Measurements from ENCODE around the gene EDDM3A. TPM values are rescaled to one million over a fixed set of nuclear protein-coding genes. Genes with fewer than 3 reads are reported as not detected.
"Not testable (repeated sequence)": the region's sequence is repeated elsewhere in the genome, so short reads cannot be mapped to it uniquely, and the experiment has no call there.

EDDM3A gene
- polyA plus RNA-seq, 1 of the 3 experiments (the other 2 are of a cell fraction), result not detected

DNA sequence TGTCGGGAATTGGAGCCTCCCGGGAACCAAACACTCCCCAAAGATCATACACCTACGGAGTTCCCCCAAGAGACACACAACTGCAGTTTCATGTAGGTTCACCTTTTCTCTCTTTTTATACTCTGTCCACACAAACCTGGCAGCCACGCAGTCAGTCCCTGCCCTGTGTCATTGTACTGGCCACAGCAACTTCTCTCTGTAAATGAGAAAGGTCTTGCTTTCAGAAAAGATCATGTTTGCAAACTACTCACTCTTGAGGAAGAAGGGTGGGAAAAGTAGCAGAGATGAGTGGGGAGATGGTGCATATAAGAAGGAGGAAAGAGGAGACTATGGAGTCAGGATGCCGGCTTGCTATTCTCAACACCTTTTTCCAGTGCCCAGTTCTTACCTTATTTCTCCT lies 46.8 kb upstream of the EDDM3A start:
- 13% methylated on average over 5 of the region's 5 CpGs for WGBS (ENCODE audit: low lambda C conversion rate)
- no peak overlapping the region for H3K9ac ChIP-seq
- no peaks in the 10 kb centered on the region for H3K4me1 ChIP-seq (ENCODE audit: control insufficient read depth in 1 of 2, insufficient read depth in 2 of 2, low read depth in 1 of 2, low read length in 1 of 2)
- peaks cover 3% of the 10 kb centered on the region for H3F3A ChIP-seq (replicated peaks; ENCODE audit: insufficient read depth)
- ChIA-PET POLR2A (no interaction called here), CTCF (interaction anchor here (0.6 to 2.6 kb wide), 5 partner anchors 9 to 273 kb away, joined by 3 to 15 read pairs (median 4); no protein-coding TSS in a partner anchor)
- no peak overlapping the region for H2AFZ ChIP-seq (ENCODE audit: low read depth)
- H3K79me2 ChIP-seq (ENCODE audit: insufficient read depth), result no peaks in the 10 kb centered on the region
- H3K9me2 ChIP-seq, result no peaks in the 10 kb centered on the region
- peaks cover 7% of the 10 kb centered on the region; the same call in 1 of the 2 replicates for H3K27me3 ChIP-seq (ENCODE audit: insufficient read depth)
- no peaks in the 10 kb centered on the region for H4K20me1 ChIP-seq (ENCODE audit: insufficient read depth)
- no peak for DNase-seq
- H3K36me3 ChIP-seq (replicated peaks in 1 of 2; ENCODE audit: control insufficient read depth in 1 of 2, insufficient read depth in 2 of 2, low read length in 1 of 2), result peaks cover 0 to 6% of the 10 kb centered on the region in 2 experiments
- no peak overlapping the region for H3K4me3 ChIP-seq (ENCODE audit: low read depth in 2 of 2, low read length in 1 of 2)
- H3K4me2 ChIP-seq, result no peak overlapping the region
- TF ChIP-seq EP300 (IDR thresholded peaks at IDR 0.05; ENCODE audit: borderline replicate concordance in 1 of 2, low read depth in 1 of 2, low read length in 1 of 2), result no peak
- TF ChIP-seq, protein P1, sequence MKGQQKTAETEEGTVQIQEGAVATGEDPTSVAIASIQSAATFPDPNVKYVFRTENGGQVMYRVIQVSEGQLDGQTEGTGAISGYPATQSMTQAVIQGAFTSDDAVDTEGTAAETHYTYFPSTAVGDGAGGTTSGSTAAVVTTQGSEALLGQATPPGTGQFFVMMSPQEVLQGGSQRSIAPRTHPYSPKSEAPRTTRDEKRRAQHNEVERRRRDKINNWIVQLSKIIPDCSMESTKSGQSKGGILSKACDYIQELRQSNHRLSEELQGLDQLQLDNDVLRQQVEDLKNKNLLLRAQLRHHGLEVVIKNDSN (IDR thresholded peaks at IDR 0.05; ENCODE audit: borderline replicate concordance, low read depth), result no peak
- TF ChIP-seq RFX5 (IDR thresholded peaks at IDR 0.05; ENCODE audit: low read length), result no peak
- TF ChIP-seq, protein P2, sequence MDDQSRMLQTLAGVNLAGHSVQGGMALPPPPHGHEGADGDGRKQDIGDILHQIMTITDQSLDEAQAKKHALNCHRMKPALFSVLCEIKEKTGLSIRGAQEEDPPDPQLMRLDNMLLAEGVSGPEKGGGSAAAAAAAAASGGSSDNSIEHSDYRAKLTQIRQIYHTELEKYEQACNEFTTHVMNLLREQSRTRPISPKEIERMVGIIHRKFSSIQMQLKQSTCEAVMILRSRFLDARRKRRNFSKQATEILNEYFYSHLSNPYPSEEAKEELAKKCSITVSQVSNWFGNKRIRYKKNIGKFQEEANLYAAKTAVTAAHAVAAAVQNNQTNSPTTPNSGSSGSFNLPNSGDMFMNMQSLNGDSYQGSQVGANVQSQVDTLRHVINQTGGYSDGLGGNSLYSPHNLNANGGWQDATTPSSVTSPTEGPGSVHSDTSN (IDR thresholded peaks at IDR 0.05), result no peak
- TF ChIP-seq, protein P3, sequence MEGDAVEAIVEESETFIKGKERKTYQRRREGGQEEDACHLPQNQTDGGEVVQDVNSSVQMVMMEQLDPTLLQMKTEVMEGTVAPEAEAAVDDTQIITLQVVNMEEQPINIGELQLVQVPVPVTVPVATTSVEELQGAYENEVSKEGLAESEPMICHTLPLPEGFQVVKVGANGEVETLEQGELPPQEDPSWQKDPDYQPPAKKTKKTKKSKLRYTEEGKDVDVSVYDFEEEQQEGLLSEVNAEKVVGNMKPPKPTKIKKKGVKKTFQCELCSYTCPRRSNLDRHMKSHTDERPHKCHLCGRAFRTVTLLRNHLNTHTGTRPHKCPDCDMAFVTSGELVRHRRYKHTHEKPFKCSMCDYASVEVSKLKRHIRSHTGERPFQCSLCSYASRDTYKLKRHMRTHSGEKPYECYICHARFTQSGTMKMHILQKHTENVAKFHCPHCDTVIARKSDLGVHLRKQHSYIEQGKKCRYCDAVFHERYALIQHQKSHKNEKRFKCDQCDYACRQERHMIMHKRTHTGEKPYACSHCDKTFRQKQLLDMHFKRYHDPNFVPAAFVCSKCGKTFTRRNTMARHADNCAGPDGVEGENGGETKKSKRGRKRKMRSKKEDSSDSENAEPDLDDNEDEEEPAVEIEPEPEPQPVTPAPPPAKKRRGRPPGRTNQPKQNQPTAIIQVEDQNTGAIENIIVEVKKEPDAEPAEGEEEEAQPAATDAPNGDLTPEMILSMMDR (IDR thresholded peaks at IDR 0.05), result no peak
- TF ChIP-seq TEAD4 (IDR thresholded peaks at IDR 0.05; ENCODE audit: borderline replicate concordance, insufficient read depth), result no peak
- TF ChIP-seq POLR2AphosphoS5 (IDR thresholded peaks at IDR 0.05; ENCODE audit: low read depth, low read length), result no peak
- no peak for TF ChIP-seq ELF1 (IDR thresholded peaks at IDR 0.05)
- H3K9me3 ChIP-seq, result no peaks in the 10 kb centered on the region
- no peak overlapping the region for H3K27ac ChIP-seq (ENCODE audit: low read depth in 2 of 2, low read length in 1 of 2)

DNA sequence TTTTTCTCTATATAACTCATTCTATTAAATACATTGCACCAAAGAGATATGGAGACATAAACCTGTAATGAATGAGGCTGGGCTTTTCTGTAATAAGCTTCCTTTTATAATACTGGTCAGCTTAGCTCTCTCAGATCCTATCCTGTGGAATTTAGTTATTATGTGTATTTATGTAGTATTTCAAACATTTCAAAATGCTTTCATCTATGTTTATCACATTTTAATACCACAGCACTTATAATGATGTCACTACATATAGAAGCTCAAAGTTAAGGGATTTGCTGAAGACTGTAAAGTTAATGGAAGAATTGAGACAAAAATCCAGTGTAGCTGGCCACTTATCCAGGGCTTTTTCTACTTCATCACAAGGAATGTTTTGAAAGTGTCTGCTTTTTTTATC lies 45.8 kb upstream of the EDDM3A start:
- H3K4me1 ChIP-seq (ENCODE audit: control insufficient read depth in 1 of 2, insufficient read depth in 2 of 2, low read depth in 1 of 2, low read length in 1 of 2), result no peaks in the 10 kb centered on the region
- H2AFZ ChIP-seq (ENCODE audit: low read depth), result no peak overlapping the region
- H3K9me2 ChIP-seq, result no peaks in the 10 kb centered on the region
- DNase-seq, result no peak
- H3K27me3 ChIP-seq (ENCODE audit: insufficient read depth), result peaks cover 11% of the 10 kb centered on the region; the same call in 1 of the 2 replicates
- H3K9ac ChIP-seq, result no peak overlapping the region
- no peaks in the 10 kb centered on the region for H3K79me2 ChIP-seq (ENCODE audit: insufficient read depth)
- ChIA-PET CTCF (interaction anchor here (0.9 to 1.7 kb wide), 3 partner anchors 9 to 271 kb away, joined by 3 to 10 read pairs (median 5); no protein-coding TSS in a partner anchor), POLR2A (no interaction called here)
- H3F3A ChIP-seq (replicated peaks; ENCODE audit: insufficient read depth), result peaks cover 3% of the 10 kb centered on the region
- H4K20me1 ChIP-seq (ENCODE audit: insufficient read depth), result no peaks in the 10 kb centered on the region
- H3K4me3 ChIP-seq (ENCODE audit: low read depth in 2 of 2, low read length in 1 of 2), result no peak overlapping the region
- no peak overlapping the region for H3K4me2 ChIP-seq
- H3K27ac ChIP-seq (ENCODE audit: low read depth in 2 of 2, low read length in 1 of 2), result no peak overlapping the region
- no peaks in the 10 kb centered on the region for H3K9me3 ChIP-seq
- peaks cover 0 to 6% of the 10 kb centered on the region in 2 experiments for H3K36me3 ChIP-seq (replicated peaks in 1 of 2; ENCODE audit: control insufficient read depth in 1 of 2, insufficient read depth in 2 of 2, low read length in 1 of 2)
- TF ChIP-seq EZH2phosphoT487 (IDR thresholded peaks at IDR 0.05; ENCODE audit: borderline replicate concordance, low read depth) (no peak), NFIC (IDR thresholded peaks at IDR 0.05; ENCODE audit: borderline replicate concordance) (no peak), RCOR1 (IDR thresholded peaks at IDR 0.05; ENCODE audit: low read length) (no peak), TCF12 (IDR thresholded peaks at IDR 0.05) (no peak), GATA2 (CRISPR knock-in tag; IDR thresholded peaks at IDR 0.05) (no peak), TEAD4 (IDR thresholded peaks at IDR 0.05; ENCODE audit: borderline replicate concordance, insufficient read depth) (no peak), EP300 (IDR thresholded peaks at IDR 0.05; ENCODE audit: borderline replicate concordance in 1 of 2, low read depth in 1 of 2, low read length in 1 of 2) (no peak), FOXM1 (IDR thresholded peaks at IDR 0.05; ENCODE audit: low read depth) (no peak), ELF1 (IDR thresholded peaks at IDR 0.05) (no peak), RAD21 (IDR thresholded peaks at IDR 0.05; ENCODE audit: low read length) (no peak), CHD2 (IDR thresholded peaks at IDR 0.05; ENCODE audit: low read length, partially characterized antibody) (no peak)
- TF ChIP-seq, protein P4, sequence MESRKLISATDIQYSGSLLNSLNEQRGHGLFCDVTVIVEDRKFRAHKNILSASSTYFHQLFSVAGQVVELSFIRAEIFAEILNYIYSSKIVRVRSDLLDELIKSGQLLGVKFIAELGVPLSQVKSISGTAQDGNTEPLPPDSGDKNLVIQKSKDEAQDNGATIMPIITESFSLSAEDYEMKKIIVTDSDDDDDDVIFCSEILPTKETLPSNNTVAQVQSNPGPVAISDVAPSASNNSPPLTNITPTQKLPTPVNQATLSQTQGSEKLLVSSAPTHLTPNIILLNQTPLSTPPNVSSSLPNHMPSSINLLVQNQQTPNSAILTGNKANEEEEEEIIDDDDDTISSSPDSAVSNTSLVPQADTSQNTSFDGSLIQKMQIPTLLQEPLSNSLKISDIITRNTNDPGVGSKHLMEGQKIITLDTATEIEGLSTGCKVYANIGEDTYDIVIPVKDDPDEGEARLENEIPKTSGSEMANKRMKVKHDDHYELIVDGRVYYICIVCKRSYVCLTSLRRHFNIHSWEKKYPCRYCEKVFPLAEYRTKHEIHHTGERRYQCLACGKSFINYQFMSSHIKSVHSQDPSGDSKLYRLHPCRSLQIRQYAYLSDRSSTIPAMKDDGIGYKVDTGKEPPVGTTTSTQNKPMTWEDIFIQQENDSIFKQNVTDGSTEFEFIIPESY (IDR thresholded peaks at IDR 0.05; ENCODE audit: borderline replicate concordance, low read depth), result no peak

DNA sequence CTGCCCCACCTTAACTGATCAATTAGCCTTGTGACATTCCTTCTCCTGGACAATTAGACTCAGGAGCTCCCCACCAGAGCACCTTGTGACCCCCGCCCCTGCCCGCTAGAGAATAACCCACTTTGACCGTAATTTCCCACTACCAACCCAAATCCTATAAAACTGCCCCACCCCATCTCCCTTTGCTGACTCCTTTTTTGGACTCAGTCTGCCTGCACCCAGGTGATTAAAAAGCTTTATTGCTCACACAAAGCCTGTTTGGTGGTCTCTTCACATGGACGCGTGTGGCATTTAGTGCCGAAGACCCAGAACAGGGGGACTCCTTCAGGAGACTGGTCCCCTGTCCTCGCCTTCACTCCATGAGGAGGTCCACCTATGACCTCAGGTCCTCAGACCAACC lies 44.7 kb upstream of the EDDM3A start:
- H3F3A ChIP-seq (replicated peaks; ENCODE audit: insufficient read depth); H3K27ac ChIP-seq (ENCODE audit: low read depth in 2 of 2, low read length in 1 of 2); H3K9me3 ChIP-seq; H3K4me2 ChIP-seq; H3K9ac ChIP-seq; H2AFZ ChIP-seq (ENCODE audit: low read depth); H3K4me1 ChIP-seq (ENCODE audit: control insufficient read depth in 1 of 2, insufficient read depth in 2 of 2, low read depth in 1 of 2, low read length in 1 of 2); H4K20me1 ChIP-seq (ENCODE audit: insufficient read depth); H3K36me3 ChIP-seq (replicated peaks in 1 of 2; ENCODE audit: control insufficient read depth in 1 of 2, insufficient read depth in 2 of 2, low read length in 1 of 2); POLR2A ChIA-PET; DNase-seq; H3K79me2 ChIP-seq (ENCODE audit: insufficient read depth); H3K4me3 ChIP-seq (ENCODE audit: low read depth in 2 of 2, low read length in 1 of 2); H3K9me2 ChIP-seq: not testable (repeated sequence)
- 23% methylated on average over 7 of the region's 7 CpGs for WGBS (ENCODE audit: low lambda C conversion rate)
- CTCF ChIA-PET, result interaction anchor here (1.7 kb wide), 1 partner anchor 270 kb away, joined by 5 read pairs; no protein-coding TSS in a partner anchor
- H3K27me3 ChIP-seq (ENCODE audit: insufficient read depth), result peaks cover 11% of the 10 kb centered on the region; the same call in 1 of the 2 replicates
